Activated CD4-positive, alpha-beta T cell treated with anti-CD3 and anti-CD28 coated beads, Interleukin-2, amount 50 U/mL, for 24 hours (primary cell): ENCODE results near the gene PHACTR4.
A peak's percentile ranks its signal among the peaks of the same experiment; 100 is the strongest.
"Not testable (repeated sequence)": the region's sequence is repeated elsewhere in the genome, so short reads cannot be mapped to it uniquely, and the experiment has no call there.

Experiments used
- DNase-seq, 2 donors: peaks; one replicate each; pipeline ENCODE4 v3.0.0-alpha.2; 2020; ENCODE audit warnings: low read depth in 1 of 2, low spot score in 1 of 2

The PHACTR4 gene

GRCh38 chr1:28370239-28371009 lies 884 bp downstream of the PHACTR4 start:
- peak; percentile 2 to 4 for DNase-seq

- DNase-seq, result no peak
Observed at GRCh38 chr1:28371010-28371377, 1.5 kb downstream of the PHACTR4 start.

GRCh38 chr1:28373450-28373849 lies 3.9 kb downstream of the PHACTR4 start:
- DNase-seq, result not testable (repeated sequence)

- DNase-seq, result no peak
Observed at GRCh38 chr1:28374297-28374696, 4.8 kb downstream of the PHACTR4 start.

GRCh38 chr1:28375598-28375997 lies 6.1 kb downstream of the PHACTR4 start:
- DNase-seq, result not testable (repeated sequence)

GRCh38 chr1:28376195-28376594 lies 6.7 kb downstream of the PHACTR4 start:
- DNase-seq, result not testable (repeated sequence)

- DNase-seq, result no peak
Observed at GRCh38 chr1:28378906-28379305, 9.4 kb downstream of the PHACTR4 start.

GRCh38 chr1:28380394-28380793 lies 10.9 kb downstream of the PHACTR4 start:
- DNase-seq, result no peak

- not testable (repeated sequence) for DNase-seq
Observed at GRCh38 chr1:28383785-28384184, 14.2 kb downstream of the PHACTR4 start.

- DNase-seq, result no peak
Observed at GRCh38 chr1:28392027-28392652, 22.6 kb downstream of the PHACTR4 start.

GRCh38 chr1:28394136-28394535 lies 24.6 kb downstream of the PHACTR4 start:
- DNase-seq, result no peak

GRCh38 chr1:28395181-28395580 lies 25.6 kb downstream of the PHACTR4 start:
- no peak for DNase-seq

- DNase-seq, result no peak
Observed at GRCh38 chr1:28401760-28402159, 32.2 kb downstream of the PHACTR4 start.

GRCh38 chr1:28409090-28409489 lies 39.5 kb downstream of the PHACTR4 start:
- DNase-seq, result no peak

GRCh38 chr1:28411656-28412055 lies 42.1 kb downstream of the PHACTR4 start:
- DNase-seq, result no peak

- no peak for DNase-seq
Observed at GRCh38 chr1:28412731-28413130, 43.2 kb downstream of the PHACTR4 start.

- DNase-seq, result no peak
Observed at GRCh38 chr1:28416509-28417194, 47.1 kb downstream of the PHACTR4 start.

- no peak for DNase-seq
Observed at GRCh38 chr1:28417441-28417922, 47.9 kb downstream of the PHACTR4 start.

- DNase-seq, result no peak
Observed at GRCh38 chr1:28417926-28418637, 48.5 kb downstream of the PHACTR4 start.

GRCh38 chr1:28421744-28422143 lies 52.2 kb downstream of the PHACTR4 start:
- DNase-seq, result no peak

GRCh38 chr1:28426831-28427230 lies 57.3 kb downstream of the PHACTR4 start:
- no peak for DNase-seq
